SJCRH30 (cell line): ENCODE results near the gene C7orf33. TPM values are rescaled to one million over a fixed set of nuclear protein-coding genes. Genes with fewer than 3 reads are reported as not detected.
A peak's percentile ranks its signal among the peaks of the same experiment; 100 is the strongest.
"Not testable (repeated sequence)": the region's sequence is repeated elsewhere in the genome, so short reads cannot be mapped to it uniquely, and the experiment has no call there.

Experiments
- DNase-seq, 2 experiments: peaks; one replicate each; pipeline ENCODE4 v3.0.0-alpha.2; 2015 to 2020
- H3K27ac ChIP-seq: fragments of 250-450 bp; sonication (Bioruptor Pico); 2 replicates; pipeline ENCODE4 v1.5.1; 2020; ENCODE audit warnings: mild to moderate bottlenecking, moderate library complexity
- H3K27me3 ChIP-seq: fragments of 250-450 bp; sonication (Bioruptor Pico); 2 replicates; pipeline ENCODE4 v1.5.1; 2020; ENCODE audit warnings: mild to moderate bottlenecking, moderate library complexity
- H3K36me3 ChIP-seq: fragments of 250-450 bp; sonication (Bioruptor Pico); 2 replicates; pipeline ENCODE4 v1.5.1; 2020; ENCODE audit warnings: mild to moderate bottlenecking, moderate library complexity
- H3K4me1 ChIP-seq: fragments of 250-450 bp; sonication (Bioruptor Pico); 2 replicates; pipeline ENCODE4 v1.5.1; 2020; ENCODE audit warnings: mild to moderate bottlenecking, moderate library complexity
- H3K4me3 ChIP-seq: fragments of 250-450 bp; sonication (Bioruptor Pico); 2 replicates; pipeline ENCODE4 v1.5.1; 2020; ENCODE audit warnings: mild to moderate bottlenecking, moderate library complexity
- H3K9me3 ChIP-seq: fragments of 250-450 bp; sonication (Bioruptor Pico); replicated peaks from 2 replicates; pipeline ENCODE4 v1.5.1; 2020; ENCODE audit warnings: mild to moderate bottlenecking, moderate library complexity
- total RNA-seq: library from RNA; depleted of rRNA; stranded (reverse); fragments of >200 nt; shearing (Covaris generic); gene quantifications from 2 replicates; pipeline ENCODE4 v1.2.3, GENCODE V29; 2014; rRNA removed

The C7orf33 gene, protein sequence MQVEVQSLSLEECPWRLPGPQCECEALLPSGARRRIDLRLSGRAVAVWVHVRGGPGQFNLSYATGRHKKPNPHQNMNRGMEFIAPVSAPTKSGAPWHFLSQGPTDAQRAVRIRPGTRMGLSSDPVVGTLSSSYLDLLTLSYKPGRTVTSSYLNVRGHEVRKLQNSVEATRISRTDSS
- 0.13 and 0.53 TPM in 2 replicates for total RNA-seq

DNA sequence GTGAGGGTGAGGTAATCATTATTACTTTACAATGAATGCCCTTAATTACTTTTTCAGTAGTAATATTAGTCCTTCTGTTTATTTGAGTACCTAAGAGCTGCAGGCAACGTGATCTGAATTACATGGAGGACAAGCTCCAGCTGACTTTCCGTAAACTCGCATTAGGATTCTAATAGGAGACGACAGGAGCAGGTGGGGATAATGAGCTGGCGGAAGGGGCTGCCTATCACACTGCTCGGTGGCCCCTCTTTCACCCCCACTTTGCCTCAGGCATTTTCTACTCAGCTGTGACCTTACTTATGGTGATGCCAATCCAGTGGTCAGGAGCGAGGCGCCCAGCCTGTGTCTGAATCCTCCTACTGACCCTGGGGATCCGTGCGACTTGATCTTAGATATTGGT is at the start of gene C7orf33:
C7orf33 (plus strand) TSS at position 296 of the 400 bp plus-strand sequence. CDS start 160 bp downstream, outside the sequence.
- Histone ChIP-seq H3K4me1 (peaks cover 34% of the 10 kb centered on the region), H3K27ac (no peak within 1 kb of the TSS; the same call in 1 of the 2 replicates), H3K36me3 (no peaks in the 10 kb centered on the region), H3K27me3 (no peaks in the 10 kb centered on the region), H3K9me3 (no peaks in the 10 kb centered on the region), H3K4me3 (no peak within 1 kb of the TSS)
- peak; percentile 87 to 91 for DNase-seq

DNA sequence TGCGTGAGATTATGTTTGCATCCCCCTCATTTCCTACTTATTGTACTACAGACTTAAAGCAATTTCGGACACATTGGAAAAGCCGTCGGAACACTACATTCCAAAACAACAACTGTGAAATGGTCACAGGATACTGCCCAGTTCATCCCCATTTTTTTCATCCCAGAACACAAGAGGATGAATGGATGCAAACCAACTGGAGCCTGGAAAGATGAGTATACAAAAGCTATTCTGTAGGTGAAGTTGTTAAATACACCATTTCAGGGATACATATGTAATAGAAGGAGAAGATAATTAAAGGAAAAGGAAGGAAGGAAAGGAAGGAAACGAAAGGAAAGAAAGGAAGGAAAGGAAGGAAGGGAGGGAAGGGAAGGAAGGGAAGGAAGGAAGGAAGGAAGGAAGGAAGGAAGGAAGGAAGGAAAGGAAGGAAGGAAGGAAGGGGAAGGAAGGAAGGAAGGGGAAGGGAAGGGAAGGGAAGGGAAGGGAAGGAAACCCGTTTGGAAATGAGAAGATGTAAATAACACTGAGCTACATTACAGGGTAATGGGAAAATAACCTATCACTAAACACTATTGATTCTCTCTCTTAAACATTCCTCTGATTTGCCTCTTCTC is 48.6 kb upstream of the C7orf33 start:
- Histone ChIP-seq H3K4me3 (no peak overlapping the region), H3K27ac (no peak overlapping the region), H3K27me3 (peaks cover 8% of the 10 kb centered on the region; the same call in 1 of the 2 replicates), H3K9me3 (no peaks in the 10 kb centered on the region), H3K4me1 (no peaks in the 10 kb centered on the region), H3K36me3 (no peaks in the 10 kb centered on the region)
- no peak for DNase-seq

DNA sequence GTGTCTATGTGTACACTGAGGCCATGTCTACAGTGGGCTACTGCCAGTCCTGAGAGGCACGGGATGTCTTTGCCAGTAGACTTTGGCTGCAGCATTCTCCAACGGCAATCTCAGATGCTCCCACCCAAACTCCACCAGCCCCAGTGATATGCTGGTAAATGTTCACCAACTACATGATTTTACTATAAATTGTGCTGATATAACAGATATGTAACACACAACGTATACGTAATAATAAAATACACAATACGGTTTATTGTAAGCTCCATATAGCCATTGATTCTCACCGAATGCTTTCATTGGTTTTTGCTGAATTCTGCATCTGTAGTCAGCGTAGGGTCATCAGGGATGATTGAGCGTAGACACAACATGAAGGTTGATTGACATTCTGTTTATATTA is 47.3 kb upstream of the C7orf33 start:
- H3K4me1 ChIP-seq, result no peaks in the 10 kb centered on the region
- no peak for DNase-seq
- no peak overlapping the region for H3K27ac ChIP-seq
- no peaks in the 10 kb centered on the region for H3K9me3 ChIP-seq
- H3K27me3 ChIP-seq, result no peaks in the 10 kb centered on the region; the same call in 1 of the 2 replicates
- H3K4me3 ChIP-seq, result no peak overlapping the region
- no peaks in the 10 kb centered on the region for H3K36me3 ChIP-seq

DNA sequence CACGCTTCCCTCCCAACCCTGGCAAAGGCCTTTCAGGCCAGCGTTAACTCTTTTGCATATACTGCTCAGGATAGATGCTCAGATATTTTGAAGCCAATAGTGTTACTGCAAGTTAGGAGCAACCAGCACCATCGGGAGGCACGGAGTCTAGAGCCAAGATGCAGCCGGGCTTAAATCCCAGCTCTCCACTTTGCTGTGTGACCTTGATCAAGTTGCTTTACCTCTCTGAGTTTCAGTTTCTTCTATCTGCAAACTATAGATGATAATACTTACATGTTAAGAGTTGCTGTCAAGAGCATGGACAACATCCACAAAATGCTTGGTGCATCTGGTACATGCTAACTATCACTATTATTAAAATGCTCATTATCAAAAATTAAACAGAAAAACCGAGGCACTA is 45.4 kb upstream of the C7orf33 start:
- Histone ChIP-seq H3K4me1 (no peaks in the 10 kb centered on the region), H3K9me3 (no peaks in the 10 kb centered on the region), H3K27ac (no peak overlapping the region), H3K27me3 (no peaks in the 10 kb centered on the region; the same call in 1 of the 2 replicates), H3K4me3 (no peak overlapping the region), H3K36me3 (no peaks in the 10 kb centered on the region)
- DNase-seq, result no peak

DNA sequence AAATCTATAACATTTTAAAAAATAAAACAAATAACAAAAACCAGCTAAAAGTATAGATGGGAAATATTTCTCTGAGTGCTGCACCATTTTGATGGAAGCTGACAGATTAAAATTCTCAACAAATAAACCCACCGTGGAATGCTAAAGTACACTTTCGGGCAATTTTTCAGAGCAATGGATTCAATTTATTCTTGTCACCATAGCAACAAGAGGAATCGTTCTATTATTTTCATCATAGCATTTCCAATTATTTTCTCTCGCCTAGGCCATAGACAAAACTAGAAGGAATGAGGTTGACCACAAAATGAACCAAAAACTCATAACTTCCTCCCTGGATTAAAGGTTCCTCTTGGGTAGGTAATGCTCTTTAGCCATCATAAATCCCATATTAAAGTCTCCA is 44.6 kb upstream of the C7orf33 start:
- Histone ChIP-seq H3K9me3 (no peaks in the 10 kb centered on the region), H3K4me3 (no peak overlapping the region), H3K4me1 (no peaks in the 10 kb centered on the region), H3K27ac (no peak overlapping the region), H3K27me3 (no peaks in the 10 kb centered on the region; the same call in 1 of the 2 replicates), H3K36me3 (no peaks in the 10 kb centered on the region)
- no peak for DNase-seq

DNA sequence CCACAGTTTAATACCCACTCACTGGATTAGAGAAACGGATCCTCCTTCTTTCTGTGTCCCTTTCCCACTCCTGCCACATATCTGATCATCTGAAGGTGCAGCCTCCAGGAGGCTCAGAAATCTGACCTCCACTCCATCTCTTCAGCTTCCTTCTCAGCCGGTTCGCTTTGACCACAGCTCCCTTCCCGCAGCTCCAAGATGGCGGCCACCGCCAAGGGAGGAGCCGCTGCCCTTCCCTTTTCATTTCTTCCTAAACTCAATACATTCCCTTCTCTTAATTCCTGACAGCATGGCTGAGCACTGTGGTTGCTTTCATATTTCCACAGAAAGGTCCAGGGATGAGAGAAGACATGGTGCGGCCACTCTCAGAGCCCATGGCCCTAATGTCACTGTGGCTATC is 43.7 kb upstream of the C7orf33 start:
- Histone ChIP-seq H3K9me3 (no peaks in the 10 kb centered on the region), H3K4me3 (no peak overlapping the region), H3K27ac (no peak overlapping the region), H3K4me1 (no peaks in the 10 kb centered on the region), H3K36me3 (no peaks in the 10 kb centered on the region), H3K27me3 (no peaks in the 10 kb centered on the region; the same call in 1 of the 2 replicates)
- no peak for DNase-seq

DNA sequence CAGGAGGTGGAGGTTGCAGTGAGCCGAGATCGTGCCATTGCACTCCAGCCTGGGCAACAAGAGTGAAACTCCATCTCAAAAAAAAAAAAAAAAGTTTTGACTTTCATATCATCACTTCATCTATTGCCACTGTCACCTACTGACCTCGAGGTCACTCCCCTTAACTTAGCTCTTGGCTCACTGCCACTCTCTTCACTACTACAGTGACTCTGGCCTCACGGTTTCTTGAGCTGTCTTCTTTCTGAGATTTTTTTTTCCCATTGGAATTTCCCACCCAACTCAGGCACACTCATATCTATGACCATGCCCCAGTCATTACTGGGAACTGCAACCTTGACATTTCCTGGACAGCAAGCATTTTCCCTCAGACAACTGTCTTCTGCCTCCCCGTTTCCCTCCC is 42.6 kb upstream of the C7orf33 start:
- H3K36me3 ChIP-seq, result no peaks in the 10 kb centered on the region
- H3K4me1 ChIP-seq, result no peaks in the 10 kb centered on the region
- H3K27me3 ChIP-seq, result no peaks in the 10 kb centered on the region; the same call in 1 of the 2 replicates
- no peak overlapping the region for H3K27ac ChIP-seq
- DNase-seq, result no peak
- no peaks in the 10 kb centered on the region for H3K9me3 ChIP-seq
- no peak overlapping the region for H3K4me3 ChIP-seq

DNA sequence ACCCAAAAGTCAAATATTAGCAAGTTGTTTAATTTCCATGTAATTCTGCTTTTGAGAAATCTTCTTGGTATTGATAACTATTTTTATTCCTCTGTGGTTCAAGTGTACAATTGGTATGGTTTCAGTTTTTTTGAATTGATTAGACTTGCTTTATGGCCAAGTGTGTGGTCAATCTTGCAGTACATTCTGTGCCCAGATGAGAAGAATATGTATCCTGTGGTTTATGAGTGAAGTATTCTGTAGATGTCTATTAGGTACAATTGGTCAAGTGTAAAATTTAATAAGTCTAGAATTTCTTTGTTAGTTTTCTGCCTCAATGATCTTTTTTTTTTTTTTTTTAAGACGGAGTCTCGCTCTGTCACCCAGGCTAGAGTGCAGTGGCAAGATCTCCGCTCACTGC is 36.6 kb upstream of the C7orf33 start:
- Histone ChIP-seq H3K36me3 (no peaks in the 10 kb centered on the region), H3K4me1 (no peaks in the 10 kb centered on the region), H3K9me3 (no peaks in the 10 kb centered on the region), H3K27ac (no peak overlapping the region), H3K27me3 (no peaks in the 10 kb centered on the region; the same call in 1 of the 2 replicates), H3K4me3 (no peak overlapping the region)
- DNase-seq, result no peak

DNA sequence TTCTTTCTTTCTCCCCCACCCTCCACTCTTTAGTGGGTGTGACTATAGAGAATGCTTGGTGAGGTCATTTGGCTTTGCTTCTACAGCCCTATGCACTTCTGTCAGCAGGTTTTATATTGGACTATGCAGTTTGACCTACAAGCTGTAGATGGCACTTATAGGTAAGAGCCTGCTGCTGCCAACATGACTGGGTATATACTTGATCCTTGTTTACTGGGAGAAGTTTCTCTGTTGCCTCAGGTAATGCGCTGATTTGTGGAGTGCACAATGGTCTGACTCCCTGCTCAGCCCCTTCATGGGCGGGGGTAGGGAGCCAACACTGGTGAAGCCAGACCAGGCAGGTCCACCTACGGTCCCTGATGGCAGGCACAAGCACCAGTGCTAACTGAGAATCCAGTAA is 33.7 kb upstream of the C7orf33 start:
- Histone ChIP-seq H3K4me3 (no peak overlapping the region), H3K27ac (no peak overlapping the region), H3K4me1 (no peaks in the 10 kb centered on the region), H3K9me3 (no peaks in the 10 kb centered on the region), H3K36me3 (no peaks in the 10 kb centered on the region), H3K27me3 (no peaks in the 10 kb centered on the region)
- DNase-seq, result no peak

DNA sequence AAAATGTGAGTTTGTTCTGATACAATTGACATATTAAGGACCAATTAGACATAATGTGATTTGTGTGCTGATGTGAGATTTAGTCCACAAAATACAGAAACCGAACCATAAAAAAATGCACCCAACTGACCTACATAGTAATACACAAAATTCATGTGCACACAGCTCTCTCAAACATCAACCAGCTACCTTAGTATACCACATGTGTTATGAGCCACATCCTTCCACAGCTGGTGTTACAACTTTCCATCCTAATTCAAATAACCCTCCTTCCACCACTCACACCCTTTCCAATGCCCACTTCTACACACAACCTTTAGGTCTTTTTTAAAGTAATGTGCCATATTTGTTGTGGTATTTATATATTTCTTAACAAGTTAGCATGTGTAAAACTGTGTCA is 31.7 kb upstream of the C7orf33 start:
- Histone ChIP-seq H3K27ac (no peak overlapping the region), H3K27me3 (no peaks in the 10 kb centered on the region), H3K36me3 (no peaks in the 10 kb centered on the region), H3K9me3 (no peaks in the 10 kb centered on the region), H3K4me1 (no peaks in the 10 kb centered on the region), H3K4me3 (no peak overlapping the region)
- DNase-seq, result no peak

DNA sequence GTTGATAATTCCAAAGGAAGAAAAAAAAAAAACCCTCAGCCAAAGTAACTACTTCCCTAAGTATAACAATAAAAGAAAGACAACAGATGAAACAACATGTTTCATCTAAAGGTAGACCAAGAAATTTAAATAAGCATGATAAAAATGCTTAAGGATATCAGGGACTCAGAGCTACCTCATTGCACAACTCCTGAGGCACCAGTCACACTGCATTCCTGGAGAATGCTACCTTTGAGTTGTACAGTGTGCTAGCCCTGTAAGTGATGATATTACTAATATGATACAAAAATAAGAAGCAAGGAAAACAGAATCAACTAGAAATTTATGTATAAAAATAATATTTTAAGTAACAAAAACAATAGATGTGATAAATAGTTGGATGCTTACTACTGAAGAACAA is 29.5 kb upstream of the C7orf33 start:
- Histone ChIP-seq H3K4me1 (no peaks in the 10 kb centered on the region), H3K9me3 (no peaks in the 10 kb centered on the region), H3K36me3 (no peaks in the 10 kb centered on the region), H3K27ac (no peak overlapping the region), H3K4me3 (no peak overlapping the region), H3K27me3 (no peaks in the 10 kb centered on the region)
- DNase-seq, result no peak

DNA sequence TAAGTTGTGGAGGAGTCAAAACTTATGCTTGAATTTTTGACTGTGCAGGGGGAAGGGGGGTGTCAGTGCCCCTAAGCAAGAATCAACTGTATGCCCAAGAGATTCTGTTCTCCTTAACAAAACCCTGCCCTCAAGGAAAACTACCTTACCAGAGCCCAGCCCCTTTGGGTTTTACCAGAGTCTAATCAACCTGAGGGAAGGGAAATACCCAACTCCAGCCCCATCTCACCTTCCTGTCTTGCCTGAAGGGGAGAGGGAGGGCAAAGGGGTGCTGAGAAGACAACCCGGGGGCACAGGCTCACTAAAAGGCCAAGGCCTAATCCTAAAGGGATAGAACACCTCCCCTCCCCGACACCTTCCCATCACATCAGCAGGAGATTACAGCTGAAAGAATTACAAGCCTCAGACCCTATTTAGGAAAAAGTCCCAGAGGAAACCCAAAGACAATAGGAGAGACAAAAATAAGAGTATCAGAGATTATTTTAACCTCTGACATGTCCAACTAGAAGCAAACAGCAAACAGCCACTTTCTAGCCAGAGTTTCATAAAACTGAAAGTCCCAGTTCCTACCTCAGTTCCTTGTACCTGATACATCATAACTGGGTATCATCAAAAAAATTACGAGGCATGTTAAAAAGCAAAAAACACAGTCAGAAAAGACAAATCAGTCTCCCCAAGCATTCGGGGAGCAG is 26.8 kb upstream of the C7orf33 start:
- DNase-seq, result no peak
- no peaks in the 10 kb centered on the region for H3K36me3 ChIP-seq
- H3K9me3 ChIP-seq, result no peaks in the 10 kb centered on the region
- H3K27ac ChIP-seq, result no peak overlapping the region
- H3K4me1 ChIP-seq, result no peaks in the 10 kb centered on the region
- H3K27me3 ChIP-seq, result no peaks in the 10 kb centered on the region
- H3K4me3 ChIP-seq, result no peak overlapping the region

DNA sequence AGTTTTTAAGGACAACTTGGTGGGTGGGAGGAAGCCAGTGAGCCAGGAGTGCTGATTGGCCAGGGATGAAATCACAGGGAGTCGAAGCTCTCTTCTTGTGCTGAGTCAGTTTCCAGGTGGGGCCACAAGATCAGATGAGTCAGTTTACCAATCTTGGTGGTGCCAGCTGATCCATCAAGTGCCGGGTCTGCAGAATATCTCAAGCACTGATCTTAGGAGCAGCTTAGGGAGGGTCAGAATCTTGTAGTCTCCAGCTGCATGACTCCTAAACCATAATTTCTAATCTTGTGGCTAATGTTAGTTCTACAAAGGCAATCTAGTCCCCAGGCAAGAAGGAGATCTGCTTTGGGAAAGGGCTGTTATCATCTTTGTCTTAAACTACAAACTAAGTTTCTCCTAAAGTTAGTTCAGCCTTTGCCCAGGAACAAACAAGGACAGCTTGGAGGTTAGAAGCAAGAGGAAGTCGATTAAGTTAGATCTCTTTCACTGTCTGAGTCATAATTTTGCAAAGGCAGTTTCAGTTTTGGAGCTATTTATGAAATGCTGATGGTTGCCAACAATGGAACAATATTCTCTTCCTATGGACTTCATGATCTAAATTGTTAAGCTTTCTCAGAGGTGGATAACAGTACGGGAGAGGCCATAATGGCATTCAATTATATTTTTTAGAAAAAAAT is 26.2 kb upstream of the C7orf33 start:
- H3K27me3 ChIP-seq, H3K36me3 ChIP-seq, DNase-seq, H3K4me3 ChIP-seq, H3K9me3 ChIP-seq, H3K4me1 ChIP-seq, H3K27ac ChIP-seq: not testable (repeated sequence)

DNA sequence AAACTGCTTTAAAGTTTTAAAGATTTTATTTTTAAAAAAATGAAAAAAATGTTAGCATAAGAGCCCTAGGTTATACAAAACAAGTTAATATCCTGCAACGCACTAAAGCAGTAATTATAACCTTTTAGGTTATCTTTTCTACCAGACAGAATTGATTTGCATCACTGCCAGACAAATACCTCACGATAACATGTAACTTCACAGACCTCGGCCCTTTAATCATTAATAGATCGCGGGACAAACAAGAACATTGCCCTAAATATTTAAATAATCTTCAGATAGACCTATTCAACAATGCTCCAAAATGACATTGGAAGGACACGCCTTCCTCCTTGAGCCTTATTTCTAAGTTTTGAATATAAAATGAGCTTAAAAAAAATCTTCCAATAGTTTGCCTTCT is 23.8 kb upstream of the C7orf33 start:
- H3K4me1 ChIP-seq, result no peaks in the 10 kb centered on the region

DNA sequence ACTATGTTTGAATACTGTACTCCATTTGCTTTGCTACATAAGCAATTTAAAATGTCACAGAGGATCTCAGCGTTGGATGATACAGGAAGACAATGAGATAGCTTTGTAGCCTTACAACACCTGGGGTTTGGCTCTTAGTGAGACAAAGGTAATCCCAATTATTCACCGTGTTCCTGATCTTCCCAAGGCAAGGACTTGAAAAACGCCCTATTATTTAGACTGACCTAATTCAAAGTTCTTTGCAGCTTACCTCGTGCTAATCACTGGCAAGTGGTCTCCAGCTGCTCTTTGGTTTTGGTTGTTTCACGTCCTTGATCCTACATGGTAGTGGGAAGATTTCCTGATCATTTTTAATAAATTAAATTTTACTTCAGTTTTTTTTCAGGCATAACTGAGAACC is 23.0 kb upstream of the C7orf33 start:
- DNase-seq, result no peak
- H3K9me3 ChIP-seq, result no peaks in the 10 kb centered on the region
- no peaks in the 10 kb centered on the region for H3K36me3 ChIP-seq
- no peak overlapping the region for H3K4me3 ChIP-seq
- H3K4me1 ChIP-seq, result no peaks in the 10 kb centered on the region
- no peak overlapping the region for H3K27ac ChIP-seq
- H3K27me3 ChIP-seq, result no peaks in the 10 kb centered on the region

More for the DNA sequence above, 23.8 kb upstream of the C7orf33 start:
- Histone ChIP-seq H3K27ac (no peak overlapping the region), H3K9me3 (no peaks in the 10 kb centered on the region), H3K36me3 (no peaks in the 10 kb centered on the region), H3K4me3 (no peak overlapping the region), H3K27me3 (no peaks in the 10 kb centered on the region)
- no peak for DNase-seq
